HCT116 (cell line): ENCODE data around the gene NR2C2.

Experiments
- CTCF ChIP-seq, 3 experiments: fragments of 200-600 bp in 1 of 3; sonication (generic) in 1 of 3; IDR thresholded peaks in 2 of 3; conservative IDR thresholded peaks in 1 of 3; 2 replicates each; pipeline ENCODE4 v1.5.1; 2012 to 2017; ENCODE audit warnings: low read depth in 2 of 3, low read length in 2 of 3, antibody characterized with exemption in 1 of 3, borderline replicate concordance in 1 of 3, control low read depth in 1 of 3, mild to moderate bottlenecking in 1 of 3, mixed read lengths in 1 of 3, mixed run types in 1 of 3, moderate library complexity in 1 of 3; ENCODE audit not compliant: insufficient read depth in 1 of 3
- JUND ChIP-seq: IDR thresholded peaks from 2 replicates; pipeline ENCODE4 v1.6.1; 2012
- MAX ChIP-seq: IDR thresholded peaks from 2 replicates; pipeline ENCODE4 v1.6.1; 2012
- RAD21 ChIP-seq: IDR thresholded peaks from 2 replicates; pipeline ENCODE4 v1.6.1; 2012; ENCODE audit warnings: low read depth, mild to moderate bottlenecking
- SP1 ChIP-seq: IDR thresholded peaks from 2 replicates; pipeline ENCODE4 v1.6.1; 2012; ENCODE audit warnings: low read depth

GRCh38 chr3:14946739-14947099 lies 664 bp upstream of the NR2C2 start:
- TF ChIP-seq CTCF (IDR thresholded peaks at IDR 0.05 in 2 of 3, conservative IDR thresholded peaks at IDR 0.05 in 1 of 3; ENCODE audit: borderline replicate concordance in 1 of 3, insufficient read depth in 1 of 3, low read depth in 2 of 3, low read length in 2 of 3) (no peak), JUND (no peak), MAX (no peak), RAD21 (no peak), SP1 (no peak)
